ENCODE results near the gene IHH.

IHH gene

DNA sequence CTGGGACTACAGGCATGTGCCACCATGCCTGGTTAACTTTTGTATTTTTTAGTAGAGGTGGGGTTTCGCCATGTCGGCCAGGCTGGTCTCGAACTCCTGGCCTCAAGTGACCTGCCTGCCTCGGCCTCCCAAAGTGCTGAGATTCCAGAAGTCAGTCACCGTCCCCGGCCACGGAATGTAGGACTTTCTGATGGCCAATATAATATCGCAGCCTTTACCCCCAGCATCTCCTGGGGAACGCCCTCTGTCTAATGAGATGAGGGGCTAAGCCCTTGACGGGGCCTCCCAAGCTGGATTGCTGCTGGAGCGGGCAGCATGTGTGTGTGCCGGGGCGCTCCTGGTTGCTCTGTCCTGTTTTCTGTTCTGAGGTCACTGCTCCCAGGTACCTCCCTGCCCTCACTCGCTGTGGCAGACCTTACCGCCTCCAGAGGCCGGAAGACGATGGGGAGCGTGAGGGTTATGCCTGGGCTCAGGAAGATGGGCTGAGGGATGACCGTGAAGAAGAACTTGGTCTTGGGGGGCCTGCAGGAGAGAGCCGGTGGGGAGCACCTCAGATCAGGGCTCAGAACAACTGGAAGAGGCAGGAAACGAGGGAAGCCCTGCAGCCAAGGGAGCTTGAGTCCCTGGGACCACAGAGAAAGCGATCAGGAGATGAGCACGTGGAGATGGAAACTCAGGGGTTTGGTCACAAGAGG is 28.5 kb downstream of the IHH start:
- TF ChIP-seq, protein P1, sequence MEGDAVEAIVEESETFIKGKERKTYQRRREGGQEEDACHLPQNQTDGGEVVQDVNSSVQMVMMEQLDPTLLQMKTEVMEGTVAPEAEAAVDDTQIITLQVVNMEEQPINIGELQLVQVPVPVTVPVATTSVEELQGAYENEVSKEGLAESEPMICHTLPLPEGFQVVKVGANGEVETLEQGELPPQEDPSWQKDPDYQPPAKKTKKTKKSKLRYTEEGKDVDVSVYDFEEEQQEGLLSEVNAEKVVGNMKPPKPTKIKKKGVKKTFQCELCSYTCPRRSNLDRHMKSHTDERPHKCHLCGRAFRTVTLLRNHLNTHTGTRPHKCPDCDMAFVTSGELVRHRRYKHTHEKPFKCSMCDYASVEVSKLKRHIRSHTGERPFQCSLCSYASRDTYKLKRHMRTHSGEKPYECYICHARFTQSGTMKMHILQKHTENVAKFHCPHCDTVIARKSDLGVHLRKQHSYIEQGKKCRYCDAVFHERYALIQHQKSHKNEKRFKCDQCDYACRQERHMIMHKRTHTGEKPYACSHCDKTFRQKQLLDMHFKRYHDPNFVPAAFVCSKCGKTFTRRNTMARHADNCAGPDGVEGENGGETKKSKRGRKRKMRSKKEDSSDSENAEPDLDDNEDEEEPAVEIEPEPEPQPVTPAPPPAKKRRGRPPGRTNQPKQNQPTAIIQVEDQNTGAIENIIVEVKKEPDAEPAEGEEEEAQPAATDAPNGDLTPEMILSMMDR (IDR thresholded peaks at IDR 0.05; ENCODE audit: control insufficient read depth, insufficient read depth, low read depth, low read length, missing control alignments), result no peak
- DNase-seq (ENCODE audit: low read depth), result no peak
- no peak overlapping the region for H3K4me3 ChIP-seq (ENCODE audit: control insufficient read depth, low read depth, low read length)

GRCh38 chr2:219031005-219031738 is 29.5 kb downstream of the IHH start:
- TF ChIP-seq, protein P1 (IDR thresholded peaks at IDR 0.05; ENCODE audit: control insufficient read depth, insufficient read depth, low read depth, low read length, missing control alignments), result no peak
- no peak for DNase-seq (ENCODE audit: low read depth)
- H3K4me3 ChIP-seq (ENCODE audit: control insufficient read depth, low read depth, low read length), result no peak overlapping the region

GRCh38 chr2:219030177-219030940 is 30.4 kb downstream of the IHH start:
- no peak overlapping the region for H3K4me3 ChIP-seq (ENCODE audit: control insufficient read depth, low read depth, low read length)
- no peak for DNase-seq (ENCODE audit: low read depth)
- TF ChIP-seq, protein P1 (IDR thresholded peaks at IDR 0.05; ENCODE audit: control insufficient read depth, insufficient read depth, low read depth, low read length, missing control alignments), result no peak

- TF ChIP-seq, protein P1 (IDR thresholded peaks at IDR 0.05; ENCODE audit: control insufficient read depth, insufficient read depth, low read depth, low read length, missing control alignments), result peak; percentile 93
- no peak overlapping the region for H3K4me3 ChIP-seq (ENCODE audit: control insufficient read depth, low read depth, low read length)
- DNase-seq (ENCODE audit: low read depth), result peak; percentile 11
These were observed 30.9 kb downstream of the IHH start for GRCh38 chr2:219029829-219030165.

GRCh38 chr2:219028996-219029828 is 31.5 kb downstream of the IHH start:
- H3K4me3 ChIP-seq (ENCODE audit: control insufficient read depth, low read depth, low read length), result no peak overlapping the region
- TF ChIP-seq, protein P1 (IDR thresholded peaks at IDR 0.05; ENCODE audit: control insufficient read depth, insufficient read depth, low read depth, low read length, missing control alignments), result no peak
- no peak for DNase-seq (ENCODE audit: low read depth)

- DNase-seq (ENCODE audit: low read depth), result no peak
- no peak overlapping the region for H3K4me3 ChIP-seq (ENCODE audit: control insufficient read depth, low read depth, low read length)
- TF ChIP-seq, protein P1 (IDR thresholded peaks at IDR 0.05; ENCODE audit: control insufficient read depth, insufficient read depth, low read depth, low read length, missing control alignments), result no peak
These were observed 32.6 kb downstream of the IHH start for GRCh38 chr2:219028141-219028540.
